Measurements from ENCODE around the gene ABHD11.

GRCh38 chr7:73718905-73719805 is 19.4 kb downstream of the ABHD11 start, which contains the start of gene STX1A:
- no peak for TF ChIP-seq CTCF (conservative IDR thresholded peaks at IDR 0.05)
- no peak for TF ChIP-seq ZFX (IDR thresholded peaks at IDR 0.05)

Data from C4-2B (cell line).